A549 (cell line): ENCODE measurements around the gene LRRC7. TPM values are rescaled to one million over a fixed set of nuclear protein-coding genes. Genes with fewer than 3 reads are reported as not detected.

ENCODE experiments used
- ATAC-seq, 2 experiments: fragments of 200-7000 bp in 1 of 2; fragments of >200 bp in 1 of 2; cut with Nextera tagmentation in 1 of 2; cut with Tn5 transposase in 1 of 2; 3 replicates each; pipeline versions ENCODE4 v1.8.0 to v1.9.1; 2018 to 2020; ENCODE audit warnings: mild to moderate bottlenecking in 1 of 2, moderate library complexity in 1 of 2
- CTCF ChIA-PET: fragments of 300-600 bp; sonication (Branson Sonifier 250); formaldehyde crosslinking; extraction: SDS; loops from one replicate; lab custom pipeline; 2021; ENCODE audit warnings: antibody characterized with exemption, inconsistent platforms; lab: Yijun Ruan, JAX
- POLR2A ChIA-PET: fragments of 350-600 bp; formaldehyde crosslinking; extraction: SDS; loops from one replicate; lab custom pipeline; 2021; ENCODE audit warnings: antibody characterized with exemption, inconsistent platforms; lab: Yijun Ruan, JAX
- DNase-seq, 2 experiments: peaks; one replicate each; pipeline versions ENCODE4 v3.0.0 to v3.0.0-alpha.2; 2011 to 2016; ENCODE audit warnings: low read depth in 1 of 2, low spot score in 1 of 2
- FAIRE-seq: peaks from 2 replicates; lab custom pipeline; 2011; peaks lifted over from hg19 to GRCh38; lab: Jason Lieb, UNC
- H3K27ac ChIP-seq, 2 experiments: fragments of >200 bp; sonication (Bioruptor Twin); formaldehyde crosslinking; 3 replicates each; pipeline ENCODE4 v1.5.1; 2016 to 2017
- H3K4me1 ChIP-seq: fragments of >200 bp; sonication (Bioruptor Twin); formaldehyde crosslinking; 3 replicates; pipeline ENCODE4 v1.6.1; 2016
- H3K4me2 ChIP-seq: fragments of >200 bp; sonication (Bioruptor Twin); formaldehyde crosslinking; 3 replicates; pipeline ENCODE4 v1.6.1; 2016
- H3K4me3 ChIP-seq: fragments of >200 bp; sonication (Bioruptor Twin); formaldehyde crosslinking; 3 replicates; pipeline ENCODE4 v1.5.1; 2016
- H3K9me3 ChIP-seq: fragments of >200 bp; sonication (Bioruptor Twin); formaldehyde crosslinking; 3 replicates; pipeline ENCODE4 v1.6.1; 2016
- EP300 ChIP-seq, 2 experiments: fragments of >200 bp; sonication (Bioruptor Twin); formaldehyde crosslinking; IDR thresholded peaks; 2 replicates in 1 of 2; 3 replicates in 1 of 2; pipeline ENCODE4 v1.6.1; 2016 to 2017
- ESRRA ChIP-seq: fragments of 150-350 bp; IDR thresholded peaks from 2 replicates; pipeline ENCODE4 v1.6.1; 2014; ENCODE audit warnings: mild to moderate bottlenecking, low read length, borderline replicate concordance
- FOSB ChIP-seq: fragments of 250-450 bp; sonication (Bioruptor Pico); IDR thresholded peaks from 2 replicates; pipeline ENCODE4 v1.5.0; 2020; ENCODE audit warnings: mild to moderate bottlenecking, moderate library complexity
- FOSL2 ChIP-seq, 2 experiments: fragments of 450-650 bp in 1 of 2; fragments of >200 bp in 1 of 2; sonication (Bioruptor Twin) in 1 of 2; formaldehyde crosslinking; IDR thresholded peaks; 2 replicates each; pipeline versions ENCODE4 v1.5.0 to v1.6.1; 2016 to 2020; ENCODE audit warnings: mild to moderate bottlenecking in 1 of 2, moderate library complexity in 1 of 2
- HOXA7 ChIP-seq: fragments of 250-450 bp; sonication (Bioruptor Pico); IDR thresholded peaks from 2 replicates; pipeline ENCODE4 v1.5.0; 2020; ENCODE audit warnings: mild to moderate bottlenecking, moderate library complexity
- HOXB13 ChIP-seq: fragments of 250-450 bp; sonication (Bioruptor Pico); IDR thresholded peaks from 2 replicates; pipeline ENCODE4 v1.5.0; 2020; ENCODE audit warnings: low read depth, mild to moderate bottlenecking, moderate library complexity
- JUN ChIP-seq, 2 experiments: fragments of >200 bp; sonication (Bioruptor Twin); formaldehyde crosslinking; IDR thresholded peaks; 2 replicates in 1 of 2; 3 replicates in 1 of 2; pipeline ENCODE4 v1.6.1; 2016 to 2017
- JUNB ChIP-seq: fragments of >200 bp; sonication (Bioruptor Twin); formaldehyde crosslinking; IDR thresholded peaks from 2 replicates; pipeline ENCODE4 v1.6.1; 2016
- KDM1A ChIP-seq: fragments of 200-600 bp; sonication (generic); IDR thresholded peaks from 2 replicates; pipeline ENCODE4 v1.6.1; 2016; ENCODE audit warnings: low read depth, mild to moderate bottlenecking
- MAZ ChIP-seq: fragments of 150-350 bp; IDR thresholded peaks from 2 replicates; pipeline ENCODE4 v1.6.1; 2014; ENCODE audit warnings: antibody characterized with exemption, low read depth, low read length, borderline replicate concordance
- MYC ChIP-seq: IDR thresholded peaks from 2 replicates; pipeline ENCODE4 v1.6.1; 2012; ENCODE audit warnings: mild to moderate bottlenecking, inconsistent platforms, low read length, improper control_type of control experiment, borderline replicate concordance
- NFE2L2 ChIP-seq: fragments of 150-350 bp; conservative IDR thresholded peaks from 2 replicates; pipeline ENCODE4 v1.6.1; 2014; ENCODE audit warnings: low read length
- NPAS2 ChIP-seq: fragments of 250-450 bp; sonication (Bioruptor Pico); IDR thresholded peaks from 2 replicates; pipeline ENCODE4 v1.8.0; 2022; ENCODE audit warnings: mild to moderate bottlenecking, moderate library complexity, borderline replicate concordance
- POLR2AphosphoS2 ChIP-seq: conservative IDR thresholded peaks from 2 replicates; pipeline ENCODE4 v1.6.1; 2012; ENCODE audit warnings: low read length, improper control_type of control experiment, inconsistent platforms
- RAD21 ChIP-seq, 2 experiments: fragments of >200 bp in 1 of 2; sonication (Bioruptor Twin) in 1 of 2; formaldehyde crosslinking in 1 of 2; IDR thresholded peaks in 1 of 2; conservative IDR thresholded peaks in 1 of 2; 2 replicates in 1 of 2; 3 replicates in 1 of 2; pipeline ENCODE4 v1.6.1; 2012 to 2018; ENCODE audit warnings: inconsistent platforms in 1 of 2
- RARB ChIP-seq: fragments of 250-450 bp; sonication (Bioruptor Pico); IDR thresholded peaks from 2 replicates; pipeline ENCODE4 v1.8.0; 2021; ENCODE audit warnings: mild to moderate bottlenecking, moderate library complexity
- RNF2 ChIP-seq: fragments of 200-600 bp; sonication (generic); IDR thresholded peaks from 2 replicates; pipeline ENCODE4 v1.6.1; 2016; ENCODE audit warnings: low read depth, mild to moderate bottlenecking, antibody characterized with exemption, moderate library complexity, borderline replicate concordance
- SMC3 ChIP-seq: fragments of >200 bp; sonication (Bioruptor Twin); formaldehyde crosslinking; IDR thresholded peaks from 3 replicates; pipeline ENCODE4 v1.6.1; 2018; ENCODE audit warnings: inconsistent platforms
- TP53 ChIP-seq: fragments of 250-450 bp; sonication (Bioruptor Pico); IDR thresholded peaks from 2 replicates; pipeline ENCODE4 v1.5.0; 2021; ENCODE audit warnings: mild to moderate bottlenecking, moderate library complexity
- WGBS: methylation state at CpG from one replicate; pipeline ENCODE4 v1.1.6; 2017; ENCODE audit errors: missing lambda C conversion rate; 5-methylcytosine and 5-hydroxymethylcytosine counted together
- polyA plus RNA-seq, 4 experiments: library from polyadenylated mRNA; depleted of rRNA in 3 of 4; stranded (reverse); fragments of >200 nt; fragmentation: RNase III in 1 of 4; extraction: RNeasy Plus Mini Kit Qiagen cat#74134 plus additional on column Dnase treatment in 1 of 4; gene quantifications; 2 replicates in 3 of 4; 3 replicates in 1 of 4; pipeline ENCODE4 v1.2.3, GENCODE V29; 2011 to 2017
- TF ChIP-seq, protein P1 (sequence below): IDR thresholded peaks from 2 replicates; pipeline ENCODE4 v1.6.1; 2012
- TF ChIP-seq, protein P2 (sequence below): fragments of 200-600 bp; sonication (generic); IDR thresholded peaks from 2 replicates; pipeline ENCODE4 v1.6.1; 2016; ENCODE audit warnings: antibody characterized with exemption, mild to moderate bottlenecking, moderate library complexity
- TF ChIP-seq, protein P3 (sequence below): fragments of 250-450 bp; sonication (Bioruptor Pico); IDR thresholded peaks from 2 replicates; pipeline ENCODE4 v1.5.0; 2021; ENCODE audit warnings: mild to moderate bottlenecking, moderate library complexity, borderline replicate concordance
- TF ChIP-seq, protein P4 (sequence below): IDR thresholded peaks from 2 replicates; pipeline ENCODE4 v1.6.1; 2012; ENCODE audit warnings: low read depth, borderline replicate concordance
- TF ChIP-seq, protein P5 (sequence below): fragments of 450-650 bp; IDR thresholded peaks from 2 replicates; pipeline ENCODE4 v1.6.1; 2014; ENCODE audit warnings: antibody characterized with exemption

The LRRC7 gene
- polyA plus RNA-seq, 2 of the 4 experiments (the other 2 are of a cell fraction) = not detected

DNA sequence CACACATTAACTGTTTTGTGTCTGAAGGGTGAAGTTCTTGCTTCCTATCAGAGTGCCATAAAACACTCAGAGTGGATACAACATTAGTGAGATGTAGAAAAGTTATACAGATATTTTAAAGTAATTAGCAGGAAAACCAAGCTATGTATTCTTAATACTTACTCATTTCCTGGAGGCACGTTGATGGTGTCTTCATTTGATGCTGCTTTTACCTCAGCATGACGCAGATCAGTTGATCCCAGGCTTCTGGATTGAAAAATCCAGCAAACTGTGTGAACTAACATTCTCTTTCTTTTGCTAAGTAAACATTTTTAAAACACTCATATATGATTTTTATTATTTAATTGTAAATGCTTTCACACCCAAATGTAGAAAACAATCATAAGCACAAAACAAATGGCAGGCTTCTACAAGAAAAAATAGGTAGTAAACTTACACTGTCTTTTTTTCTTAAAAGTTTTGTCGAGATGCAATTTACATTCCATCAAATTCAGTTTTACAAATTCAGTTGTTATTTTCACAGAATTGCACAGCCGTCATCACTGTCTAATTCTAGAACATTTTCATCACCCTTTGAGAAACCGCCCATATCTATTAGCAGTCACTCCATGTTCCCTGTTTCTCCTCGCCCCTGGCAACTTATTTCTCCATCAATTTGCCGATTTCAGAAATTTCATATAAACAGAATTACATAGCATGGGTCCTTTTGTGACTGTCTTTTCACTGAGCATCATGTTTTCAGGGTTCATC lies 198.9 kb downstream of the LRRC7 start:
- no peak for ATAC-seq
- H3K4me3 ChIP-seq = no peak overlapping the region
- no peak for FAIRE-seq
- 8% methylated on average over 7 of the region's 7 CpGs for WGBS
- POLR2A ChIA-PET = no interaction called here
- DNase-seq = no peak
- H3K9me3 ChIP-seq = no peaks in the 10 kb centered on the region
- no peak overlapping the region for H3K4me2 ChIP-seq
- TF ChIP-seq MAZ = no peak
- no peak for TF ChIP-seq HOXA7 (CRISPR knock-in tag)
- no peak for TF ChIP-seq EP300 (IDR thresholded peaks at IDR 0.05)
- TF ChIP-seq, protein P1, sequence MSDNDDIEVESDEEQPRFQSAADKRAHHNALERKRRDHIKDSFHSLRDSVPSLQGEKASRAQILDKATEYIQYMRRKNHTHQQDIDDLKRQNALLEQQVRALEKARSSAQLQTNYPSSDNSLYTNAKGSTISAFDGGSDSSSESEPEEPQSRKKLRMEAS = no peak
- TF ChIP-seq, protein P2, sequence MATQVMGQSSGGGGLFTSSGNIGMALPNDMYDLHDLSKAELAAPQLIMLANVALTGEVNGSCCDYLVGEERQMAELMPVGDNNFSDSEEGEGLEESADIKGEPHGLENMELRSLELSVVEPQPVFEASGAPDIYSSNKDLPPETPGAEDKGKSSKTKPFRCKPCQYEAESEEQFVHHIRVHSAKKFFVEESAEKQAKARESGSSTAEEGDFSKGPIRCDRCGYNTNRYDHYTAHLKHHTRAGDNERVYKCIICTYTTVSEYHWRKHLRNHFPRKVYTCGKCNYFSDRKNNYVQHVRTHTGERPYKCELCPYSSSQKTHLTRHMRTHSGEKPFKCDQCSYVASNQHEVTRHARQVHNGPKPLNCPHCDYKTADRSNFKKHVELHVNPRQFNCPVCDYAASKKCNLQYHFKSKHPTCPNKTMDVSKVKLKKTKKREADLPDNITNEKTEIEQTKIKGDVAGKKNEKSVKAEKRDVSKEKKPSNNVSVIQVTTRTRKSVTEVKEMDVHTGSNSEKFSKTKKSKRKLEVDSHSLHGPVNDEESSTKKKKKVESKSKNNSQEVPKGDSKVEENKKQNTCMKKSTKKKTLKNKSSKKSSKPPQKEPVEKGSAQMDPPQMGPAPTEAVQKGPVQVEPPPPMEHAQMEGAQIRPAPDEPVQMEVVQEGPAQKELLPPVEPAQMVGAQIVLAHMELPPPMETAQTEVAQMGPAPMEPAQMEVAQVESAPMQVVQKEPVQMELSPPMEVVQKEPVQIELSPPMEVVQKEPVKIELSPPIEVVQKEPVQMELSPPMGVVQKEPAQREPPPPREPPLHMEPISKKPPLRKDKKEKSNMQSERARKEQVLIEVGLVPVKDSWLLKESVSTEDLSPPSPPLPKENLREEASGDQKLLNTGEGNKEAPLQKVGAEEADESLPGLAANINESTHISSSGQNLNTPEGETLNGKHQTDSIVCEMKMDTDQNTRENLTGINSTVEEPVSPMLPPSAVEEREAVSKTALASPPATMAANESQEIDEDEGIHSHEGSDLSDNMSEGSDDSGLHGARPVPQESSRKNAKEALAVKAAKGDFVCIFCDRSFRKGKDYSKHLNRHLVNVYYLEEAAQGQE = no peak
- TF ChIP-seq, protein P3, sequence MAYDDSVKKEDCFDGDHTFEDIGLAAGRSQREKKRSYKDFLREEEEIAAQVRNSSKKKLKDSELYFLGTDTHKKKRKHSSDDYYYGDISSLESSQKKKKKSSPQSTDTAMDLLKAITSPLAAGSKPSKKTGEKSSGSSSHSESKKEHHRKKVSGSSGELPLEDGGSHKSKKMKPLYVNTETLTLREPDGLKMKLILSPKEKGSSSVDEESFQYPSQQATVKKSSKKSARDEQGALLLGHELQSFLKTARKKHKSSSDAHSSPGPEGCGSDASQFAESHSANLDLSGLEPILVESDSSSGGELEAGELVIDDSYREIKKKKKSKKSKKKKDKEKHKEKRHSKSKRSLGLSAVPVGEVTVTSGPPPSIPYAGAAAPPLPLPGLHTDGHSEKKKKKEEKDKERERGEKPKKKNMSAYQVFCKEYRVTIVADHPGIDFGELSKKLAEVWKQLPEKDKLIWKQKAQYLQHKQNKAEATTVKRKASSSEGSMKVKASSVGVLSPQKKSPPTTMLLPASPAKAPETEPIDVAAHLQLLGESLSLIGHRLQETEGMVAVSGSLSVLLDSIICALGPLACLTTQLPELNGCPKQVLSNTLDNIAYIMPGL (CRISPR knock-in tag) = no peak
- TF ChIP-seq FOSL2 (IDR thresholded peaks at IDR 0.05) = no peak
- no peak for TF ChIP-seq FOSL2 (CRISPR knock-in tag; IDR thresholded peaks at IDR 0.05)
- TF ChIP-seq RNF2 = no peak
- no peak for TF ChIP-seq FOSB (CRISPR knock-in tag)
- TF ChIP-seq, protein P4, sequence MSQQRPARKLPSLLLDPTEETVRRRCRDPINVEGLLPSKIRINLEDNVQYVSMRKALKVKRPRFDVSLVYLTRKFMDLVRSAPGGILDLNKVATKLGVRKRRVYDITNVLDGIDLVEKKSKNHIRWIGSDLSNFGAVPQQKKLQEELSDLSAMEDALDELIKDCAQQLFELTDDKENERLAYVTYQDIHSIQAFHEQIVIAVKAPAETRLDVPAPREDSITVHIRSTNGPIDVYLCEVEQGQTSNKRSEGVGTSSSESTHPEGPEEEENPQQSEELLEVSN = no peak
- TF ChIP-seq KDM1A = no peak
- no peak for TF ChIP-seq NFE2L2
- TF ChIP-seq MYC = no peak
- no peak for TF ChIP-seq HOXB13 (CRISPR knock-in tag)
- no peak for TF ChIP-seq JUN (IDR thresholded peaks at IDR 0.05)
- TF ChIP-seq, all 56 proteins: peak for 0
- Histone ChIP-seq H3K4me1 (no peaks in the 10 kb centered on the region), H3K27ac (no peak overlapping the region)
- CTCF ChIA-PET = interaction anchor here (0.6 kb wide), 1 partner anchor 382 kb away, joined by 3 read pairs; no protein-coding TSS in a partner anchor

DNA sequence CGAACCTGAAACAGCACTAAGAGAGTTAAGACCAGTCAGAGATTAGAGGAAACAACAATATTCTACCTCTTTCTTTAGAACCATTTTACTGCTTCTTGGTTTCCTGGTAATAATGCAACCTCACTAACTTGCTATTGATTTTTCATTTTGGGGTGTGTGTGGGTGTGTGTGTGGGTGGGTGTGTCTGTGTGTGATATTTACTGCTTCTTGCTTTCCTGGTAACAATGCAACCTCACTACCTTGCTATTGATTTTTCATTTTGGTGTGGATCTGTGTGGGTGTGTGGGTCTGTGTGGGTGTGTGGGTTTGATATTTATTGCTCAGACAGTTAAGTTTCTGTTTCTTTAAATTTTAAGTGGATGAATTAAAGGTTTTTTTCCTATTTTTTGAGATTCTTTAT lies 208.8 kb downstream of the LRRC7 start:
- DNase-seq (no peak), FAIRE-seq (no peak), ATAC-seq (no peak)
- no peak overlapping the region for H3K27ac ChIP-seq
- POLR2A ChIA-PET = no interaction called here
- no peak overlapping the region for H3K4me3 ChIP-seq
- TF ChIP-seq, protein P4 = no peak
- TF ChIP-seq NPAS2 (CRISPR knock-in tag) (no peak), RAD21 (conservative IDR thresholded peaks at IDR 0.05 in 1 of 2, IDR thresholded peaks at IDR 0.05 in 1 of 2) (no peak), SMC3 (no peak), HOXB13 (CRISPR knock-in tag) (no peak), ESRRA (no peak), RARB (CRISPR knock-in tag) (no peak), POLR2AphosphoS2 (no peak), JUNB (no peak), TP53 (no peak)
- TF ChIP-seq, protein P5, sequence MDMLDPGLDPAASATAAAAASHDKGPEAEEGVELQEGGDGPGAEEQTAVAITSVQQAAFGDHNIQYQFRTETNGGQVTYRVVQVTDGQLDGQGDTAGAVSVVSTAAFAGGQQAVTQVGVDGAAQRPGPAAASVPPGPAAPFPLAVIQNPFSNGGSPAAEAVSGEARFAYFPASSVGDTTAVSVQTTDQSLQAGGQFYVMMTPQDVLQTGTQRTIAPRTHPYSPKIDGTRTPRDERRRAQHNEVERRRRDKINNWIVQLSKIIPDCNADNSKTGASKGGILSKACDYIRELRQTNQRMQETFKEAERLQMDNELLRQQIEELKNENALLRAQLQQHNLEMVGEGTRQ = no peak
- no peaks in the 10 kb centered on the region for H3K4me1 ChIP-seq
- H3K4me2 ChIP-seq = no peak overlapping the region
- 0% methylated on average over 1 of the region's 1 CpG for WGBS
- no peaks in the 10 kb centered on the region for H3K9me3 ChIP-seq
- CTCF ChIA-PET = no interaction called here
